A549 (cell line): ENCODE results near the gene TRIP6.

Experiments used
- CTCF ChIP-seq: fragments of >200 bp; sonication (Bioruptor Twin); formaldehyde crosslinking; IDR thresholded peaks from 3 replicates; pipeline ENCODE4 v1.5.1; 2016
- MAZ ChIP-seq: fragments of 150-350 bp; IDR thresholded peaks from 2 replicates; pipeline ENCODE4 v1.6.1; 2014; ENCODE audit warnings: antibody characterized with exemption, low read depth, low read length, borderline replicate concordance
- POLR2AphosphoS2 ChIP-seq: conservative IDR thresholded peaks from 2 replicates; pipeline ENCODE4 v1.6.1; 2012; ENCODE audit warnings: low read length, improper control_type of control experiment, inconsistent platforms
- SMC3 ChIP-seq: fragments of >200 bp; sonication (Bioruptor Twin); formaldehyde crosslinking; IDR thresholded peaks from 3 replicates; pipeline ENCODE4 v1.6.1; 2018; ENCODE audit warnings: inconsistent platforms
- TF ChIP-seq, protein P1 (sequence below): fragments of 200-600 bp; sonication (generic); IDR thresholded peaks from 2 replicates; pipeline ENCODE4 v1.6.1; 2016; ENCODE audit warnings: antibody characterized with exemption, mild to moderate bottlenecking, moderate library complexity

DNA sequence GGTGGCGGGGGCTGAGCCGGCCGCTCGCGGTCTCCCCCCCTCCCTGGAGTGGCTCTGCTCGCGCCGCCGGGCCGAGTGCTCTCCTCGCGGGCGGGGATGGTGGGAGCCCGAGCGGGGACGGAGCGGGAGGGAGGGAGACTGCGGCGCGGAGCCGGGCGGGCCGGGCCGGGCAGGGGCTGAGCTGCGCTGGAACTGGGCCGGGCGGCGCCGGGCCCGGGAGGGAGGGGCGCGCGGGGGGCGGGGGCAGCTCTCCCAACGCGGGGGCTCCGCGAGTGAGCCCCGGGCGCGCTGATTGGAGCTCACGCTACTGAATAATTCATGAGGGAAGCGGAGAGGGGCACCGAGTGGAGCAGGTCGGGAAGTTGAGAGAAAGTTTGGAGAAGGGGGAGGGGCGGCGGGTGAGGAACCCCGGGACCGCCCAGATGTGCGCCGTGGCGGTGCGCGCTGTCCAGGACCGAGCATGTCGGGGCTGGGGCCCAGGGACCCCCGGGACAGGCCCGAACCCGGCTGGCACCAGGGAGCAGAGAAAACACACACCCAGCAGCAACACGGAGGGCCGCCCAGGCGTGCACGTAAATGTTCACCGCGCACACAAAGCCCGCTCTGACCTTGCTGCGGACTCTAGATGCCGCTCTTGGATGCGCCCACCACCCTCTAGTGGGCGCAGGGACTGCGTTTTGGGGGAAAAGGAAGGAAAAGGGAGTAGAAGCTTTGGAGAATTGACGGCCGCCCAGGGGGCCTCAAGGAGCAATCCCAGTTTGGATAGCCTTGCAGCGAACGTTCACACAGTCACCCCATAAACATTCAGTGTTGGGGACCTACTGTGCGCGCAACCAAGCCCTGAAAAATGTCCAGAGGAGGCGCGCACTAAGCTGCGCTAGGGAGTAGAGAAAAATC is 39.6 kb upstream of the TRIP6 start, which contains the start of gene EPHB4:
- TF ChIP-seq CTCF = peak; percentile 64
- no peak for TF ChIP-seq POLR2AphosphoS2
- TF ChIP-seq SMC3 = peak; percentile 44
- TF ChIP-seq, protein P1, sequence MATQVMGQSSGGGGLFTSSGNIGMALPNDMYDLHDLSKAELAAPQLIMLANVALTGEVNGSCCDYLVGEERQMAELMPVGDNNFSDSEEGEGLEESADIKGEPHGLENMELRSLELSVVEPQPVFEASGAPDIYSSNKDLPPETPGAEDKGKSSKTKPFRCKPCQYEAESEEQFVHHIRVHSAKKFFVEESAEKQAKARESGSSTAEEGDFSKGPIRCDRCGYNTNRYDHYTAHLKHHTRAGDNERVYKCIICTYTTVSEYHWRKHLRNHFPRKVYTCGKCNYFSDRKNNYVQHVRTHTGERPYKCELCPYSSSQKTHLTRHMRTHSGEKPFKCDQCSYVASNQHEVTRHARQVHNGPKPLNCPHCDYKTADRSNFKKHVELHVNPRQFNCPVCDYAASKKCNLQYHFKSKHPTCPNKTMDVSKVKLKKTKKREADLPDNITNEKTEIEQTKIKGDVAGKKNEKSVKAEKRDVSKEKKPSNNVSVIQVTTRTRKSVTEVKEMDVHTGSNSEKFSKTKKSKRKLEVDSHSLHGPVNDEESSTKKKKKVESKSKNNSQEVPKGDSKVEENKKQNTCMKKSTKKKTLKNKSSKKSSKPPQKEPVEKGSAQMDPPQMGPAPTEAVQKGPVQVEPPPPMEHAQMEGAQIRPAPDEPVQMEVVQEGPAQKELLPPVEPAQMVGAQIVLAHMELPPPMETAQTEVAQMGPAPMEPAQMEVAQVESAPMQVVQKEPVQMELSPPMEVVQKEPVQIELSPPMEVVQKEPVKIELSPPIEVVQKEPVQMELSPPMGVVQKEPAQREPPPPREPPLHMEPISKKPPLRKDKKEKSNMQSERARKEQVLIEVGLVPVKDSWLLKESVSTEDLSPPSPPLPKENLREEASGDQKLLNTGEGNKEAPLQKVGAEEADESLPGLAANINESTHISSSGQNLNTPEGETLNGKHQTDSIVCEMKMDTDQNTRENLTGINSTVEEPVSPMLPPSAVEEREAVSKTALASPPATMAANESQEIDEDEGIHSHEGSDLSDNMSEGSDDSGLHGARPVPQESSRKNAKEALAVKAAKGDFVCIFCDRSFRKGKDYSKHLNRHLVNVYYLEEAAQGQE = no peak
- no peak for TF ChIP-seq MAZ
